Endothelial cell of umbilical vein (primary cell): ENCODE measurements around the gene SPTSSB. TPM values are rescaled to one million over a fixed set of nuclear protein-coding genes. Genes with fewer than 3 reads are reported as not detected.

Experiments used
- BruUV-seq: library from RNA; stranded (reverse); fragments of 400-500 nt; replicated peaks from 2 replicates; lab custom pipeline; 2021; lab: Mats Ljungman, UMichigan
- CTCF ChIA-PET: fragments of 300-600, 350-600 bp; sonication (Branson Sonifier 250); formaldehyde crosslinking; loops from one replicate; lab custom pipeline; 2021; ENCODE audit warnings: antibody characterized with exemption, inconsistent platforms; lab: Charles Lee
- POLR2A ChIA-PET: fragments of 300-600, 350-600 bp; sonication (Branson Sonifier 250); formaldehyde crosslinking; loops from one replicate; lab custom pipeline; 2021; ENCODE audit warnings: antibody characterized with exemption, inconsistent platforms; lab: Charles Lee
- DNase-seq: peaks from one replicate; pipeline ENCODE4 v3.0.0-alpha.2; 2011; ENCODE audit warnings: low read depth, low spot score
- FAIRE-seq: peaks from 2 replicates; lab custom pipeline; 2011; peaks lifted over from hg19 to GRCh38; lab: Jason Lieb, UNC
- H2AFZ ChIP-seq: 2 replicates; pipeline ENCODE4 v1.6.0; 2012; ENCODE audit warnings: low read depth, low read length, control low read depth, inconsistent platforms
- H3K27ac ChIP-seq: 2 replicates; pipeline ENCODE4 v1.5.1; 2011; ENCODE audit warnings: low read depth, mild to moderate bottlenecking, control low read depth, low read length, moderate library complexity; ENCODE audit not compliant: insufficient read depth
- H3K27me3 ChIP-seq, 2 experiments: 2 replicates each; pipeline versions ENCODE4 v1.6.0 to v1.6.1; 2011; ENCODE audit warnings: low read length in 2 of 2, mixed read lengths in 1 of 2; ENCODE audit not compliant: control insufficient read depth in 2 of 2, insufficient read depth in 2 of 2
- H3K36me3 ChIP-seq, 2 experiments: 2 replicates in 1 of 2; 3 replicates in 1 of 2; pipeline ENCODE4 v1.5.1; 2011; ENCODE audit warnings: low read length in 2 of 2, mild to moderate bottlenecking in 1 of 2, moderate library complexity in 1 of 2; ENCODE audit not compliant: control insufficient read depth in 2 of 2, insufficient read depth in 2 of 2; ENCODE audit errors: extremely low read depth in 1 of 2
- H3K4me1 ChIP-seq: 3 replicates; pipeline ENCODE4 v1.5.1; 2011; ENCODE audit warnings: mild to moderate bottlenecking, low read length; ENCODE audit not compliant: control insufficient read depth, insufficient read depth; ENCODE audit errors: extremely low read depth
- H3K4me2 ChIP-seq: 2 replicates; pipeline ENCODE4 v1.6.1; 2011; ENCODE audit warnings: low read length, control low read depth, mixed read lengths; ENCODE audit not compliant: insufficient read depth
- H3K4me3 ChIP-seq, 3 experiments: fragments of 200-600 bp in 1 of 3; sonication (generic), shearing (Covaris generic) in 1 of 3; replicated peaks in 1 of 3; 2 replicates each; pipeline ENCODE4 v1.5.1; 2011 to 2016; ENCODE audit warnings: control low read depth in 3 of 3, low read length in 3 of 3, mild to moderate bottlenecking in 2 of 3, inconsistent platforms in 1 of 3, low read depth in 1 of 3, moderate library complexity in 1 of 3; ENCODE audit not compliant: insufficient read depth in 1 of 3
- H3K79me2 ChIP-seq: 2 replicates; pipeline ENCODE4 v1.6.0; 2012; ENCODE audit warnings: low read length, inconsistent platforms; ENCODE audit not compliant: control insufficient read depth, insufficient read depth
- H3K9ac ChIP-seq: replicated peaks from 2 replicates; pipeline ENCODE3; 2011; ENCODE audit warnings: low read length, control low read depth; ENCODE audit not compliant: insufficient read depth; ENCODE audit errors: extremely low read depth
- H3K9me1 ChIP-seq: replicated peaks from 3 replicates; pipeline ENCODE4 v1.6.0; 2011; ENCODE audit warnings: mild to moderate bottlenecking, low read length; ENCODE audit not compliant: control insufficient read depth, insufficient read depth; ENCODE audit errors: extremely low read depth
- H3K9me3 ChIP-seq: replicated peaks from 2 replicates; pipeline ENCODE4 v1.5.1; 2012; ENCODE audit warnings: low read length, inconsistent platforms; ENCODE audit not compliant: control insufficient read depth, insufficient read depth
- H4K20me1 ChIP-seq: replicated peaks from 2 replicates; pipeline ENCODE3; 2011; ENCODE audit warnings: mild to moderate bottlenecking, low read length; ENCODE audit not compliant: control insufficient read depth, insufficient read depth; ENCODE audit errors: extremely low read depth
- CTCF ChIP-seq, 2 donors: IDR thresholded peaks; 1 replicate in 1 of 2; 2 replicates in 1 of 2; pipeline ENCODE4 v1.5.1; 2011; ENCODE audit warnings: low read length in 2 of 2, mild to moderate bottlenecking in 2 of 2, moderate library complexity in 2 of 2, control low read depth in 1 of 2, inconsistent platforms in 1 of 2, low read depth in 1 of 2; ENCODE audit not compliant: insufficient read depth in 1 of 2; ENCODE audit errors: extremely low read depth in 1 of 2
- EZH2 ChIP-seq: IDR thresholded peaks from 2 replicates; pipeline ENCODE4 v1.6.1; 2012; ENCODE audit warnings: borderline replicate concordance, low read depth, mild to moderate bottlenecking, moderate library complexity, low read length, inconsistent platforms; ENCODE audit not compliant: severe bottlenecking
- FOS ChIP-seq: IDR thresholded peaks from 2 replicates; pipeline ENCODE4 v1.6.1; 2011; ENCODE audit warnings: mild to moderate bottlenecking, low read length, moderate library complexity, borderline replicate concordance; ENCODE audit not compliant: insufficient read depth
- GATA2 ChIP-seq: IDR thresholded peaks from 2 replicates; pipeline ENCODE4 v1.7.0; 2011; ENCODE audit warnings: low read depth, mild to moderate bottlenecking, moderate library complexity, mixed read lengths, low read length; ENCODE audit not compliant: insufficient read length, insufficient read depth
- JUN ChIP-seq: IDR thresholded peaks from 2 replicates; pipeline ENCODE4 v1.6.1; 2011; ENCODE audit warnings: borderline replicate concordance, low read depth; ENCODE audit not compliant: insufficient read length, insufficient read depth
- MAX ChIP-seq: IDR thresholded peaks from 2 replicates; pipeline ENCODE4 v1.6.1; 2011; ENCODE audit not compliant: insufficient read depth, insufficient read length
- MYC ChIP-seq: IDR thresholded peaks from one replicate; pipeline ENCODE4 v1.6.1; 2011; ENCODE audit warnings: mild to moderate bottlenecking, low read depth, low read length
- POLR2A ChIP-seq: IDR thresholded peaks from 2 replicates; pipeline ENCODE4 v1.6.1; 2012; ENCODE audit warnings: low read depth, mild to moderate bottlenecking, control low read depth, low read length
- POLR2AphosphoS5 ChIP-seq: IDR thresholded peaks from 2 replicates; pipeline ENCODE4 v1.6.1; 2012; ENCODE audit warnings: low read depth, mild to moderate bottlenecking, control low read depth, low read length, moderate library complexity; ENCODE audit not compliant: insufficient read depth
- dilution Hi-C: fragments of 300-500 bp; cut with MboI; formaldehyde crosslinking; loops from one replicate; pipeline ENCODE4 v1.15.0; 2019; ENCODE audit warnings: low sequenced_read_pairs; ENCODE audit not compliant: extremely low pct_ligation_motif_present
- intact Hi-C: fragments of 100-400 bp; cut with micrococcal nuclease; formaldehyde crosslinking; loops from one replicate; pipeline ENCODE4 v1.10.0; 2022
- polyA plus RNA-seq, 4 experiments: library from polyadenylated mRNA; depleted of rRNA in 3 of 4; stranded (reverse) in 3 of 4; unstranded in 1 of 4; fragments of >200 nt; gene quantifications; 2 replicates each; pipeline versions ENCODE4 v1.2.1 to v1.2.3, GENCODE V29; 2011 to 2012; ENCODE audit warnings: missing spikeins in 1 of 4
- total RNA-seq: library from RNA; stranded (reverse); gene quantifications from 2 replicates; pipeline ENCODE4 v1.2.3, GENCODE V29; 2021

The SPTSSB gene
- total and polyA plus RNA-seq, 2 donors (not counting 3 experiments of a cell fraction or from before 2014, with no cell fraction given), result not detected

- intact Hi-C loops, result no loop called here
- peak; percentile 66 for DNase-seq
- no peaks in the 10 kb centered on the region for H3K9me3 ChIP-seq
- no peak for TF ChIP-seq EZH2
- TF ChIP-seq POLR2AphosphoS5, result no peak
- TF ChIP-seq MYC, result no peak
- TF ChIP-seq FOS, result no peak
- no peaks in the 10 kb centered on the region for H3K79me2 ChIP-seq
- H2AFZ ChIP-seq, result no peak overlapping the region
- no peak for FAIRE-seq
- no TSS peak for BruUV-seq
- H3K4me3 ChIP-seq, result no peak overlapping the region
- CTCF ChIA-PET, result interaction anchor here (0.7 to 1.4 kb wide), 7 partner anchors 9 to 472 kb away, joined by 3 to 10 read pairs (median 3); no protein-coding TSS in a partner anchor
- H3K27me3 ChIP-seq, result no peaks in the 10 kb centered on the region
- dilution Hi-C loops, result no loop called here
- POLR2A ChIA-PET, result no interaction called here
- no peak overlapping the region for H3K9ac ChIP-seq
- H3K4me2 ChIP-seq, result no peak overlapping the region
- peaks cover 19% of the 10 kb centered on the region for H3K4me1 ChIP-seq
- H3K9me1 ChIP-seq, result no peaks in the 10 kb centered on the region
- no peak overlapping the region for H3K27ac ChIP-seq
- H3K36me3 ChIP-seq, result no peaks in the 10 kb centered on the region
- no peaks in the 10 kb centered on the region for H4K20me1 ChIP-seq
Observed at GRCh38 chr3:161413127-161413854, 42.0 kb upstream of the SPTSSB start.

GRCh38 chr3:161412123-161412522 is 40.8 kb upstream of the SPTSSB start:
- Histone ChIP-seq H3K27ac (no peak overlapping the region), H4K20me1 (no peaks in the 10 kb centered on the region), H3K9me1 (no peaks in the 10 kb centered on the region), H3K9ac (no peak overlapping the region), H3K4me3 (no peak overlapping the region), H3K79me2 (no peaks in the 10 kb centered on the region), H2AFZ (no peak overlapping the region), H3K9me3 (no peaks in the 10 kb centered on the region), H3K36me3 (no peaks in the 10 kb centered on the region), H3K27me3 (no peaks in the 10 kb centered on the region), H3K4me2 (no peak overlapping the region), H3K4me1 (peaks cover 19% of the 10 kb centered on the region)
- no TSS peak for BruUV-seq
- TF ChIP-seq JUN (no peak), POLR2AphosphoS5 (no peak), CTCF (IDR thresholded peaks at IDR 0.05; ENCODE audit: extremely low read depth in 1 of 2, insufficient read depth in 1 of 2, low read depth in 1 of 2, low read length in 2 of 2) (no peak), EZH2 (no peak), GATA2 (no peak), MAX (no peak), MYC (no peak), FOS (no peak), POLR2A (no peak)
- ChIA-PET CTCF (interaction anchor here (1.3 to 1.4 kb wide), 4 partner anchors 11 to 470 kb away, joined by 3 to 10 read pairs (median 3); no protein-coding TSS in a partner anchor), POLR2A (no interaction called here)
- no peak for FAIRE-seq
- intact Hi-C loops, result no loop called here
- dilution Hi-C loops, result no loop called here
- no peak for DNase-seq
